ENCODE results near the gene RNU1-2.
"Not testable (repeated sequence)": the region's sequence is repeated elsewhere in the genome, so short reads cannot be mapped to it uniquely, and the experiment has no call there.

RNU1-2 gene

GRCh38 chr1:16895598-16896315 lies at the start of gene RNU1-2:
RNU1-2 (plus strand) TSS chr1:16895980.
- peak within 1 kb of the TSS; percentile 80 to 84 for H3K4me3 Mint-ChIP-seq
- not testable (repeated sequence) for H3K9me3 Mint-ChIP-seq, H3K27me3 Mint-ChIP-seq
- ATAC-seq: peak; percentile 100
- H3K4me1 Mint-ChIP-seq: peaks cover 37% of the 10 kb centered on the region
- H3K27ac Mint-ChIP-seq: peak within 1 kb of the TSS; percentile 100
- peak; percentile 85 to 86 for DNase-seq

GRCh38 chr1:16856201-16856600 lies 39.6 kb upstream of the RNU1-2 start:
- not testable (repeated sequence) for H3K27ac Mint-ChIP-seq, DNase-seq, H3K9me3 Mint-ChIP-seq, H3K27me3 Mint-ChIP-seq, H3K4me1 Mint-ChIP-seq, H3K4me3 Mint-ChIP-seq, ATAC-seq

- H3K27ac Mint-ChIP-seq, H3K4me3 Mint-ChIP-seq, H3K27me3 Mint-ChIP-seq, H3K4me1 Mint-ChIP-seq, DNase-seq, H3K9me3 Mint-ChIP-seq, ATAC-seq: not testable (repeated sequence)
Measured at GRCh38 chr1:16859167-16860041, 36.4 kb upstream of the RNU1-2 start.

- H3K4me1 Mint-ChIP-seq, H3K4me3 Mint-ChIP-seq, H3K27ac Mint-ChIP-seq, ATAC-seq, DNase-seq, H3K9me3 Mint-ChIP-seq, H3K27me3 Mint-ChIP-seq: not testable (repeated sequence)
Measured at GRCh38 chr1:16860048-16860447, 35.7 kb upstream of the RNU1-2 start.

- H3K9me3 Mint-ChIP-seq, H3K4me1 Mint-ChIP-seq, H3K27me3 Mint-ChIP-seq: not testable (repeated sequence)
- H3K27ac Mint-ChIP-seq: peak overlapping the region in 1 of 2 donors; percentile 74
- peak overlapping the region in 1 of 2 donors; percentile 36 for H3K4me3 Mint-ChIP-seq
- ATAC-seq: peak; percentile 66
- DNase-seq: peak in 1 of 2 donors; percentile 17
Measured at GRCh38 chr1:16861832-16862245, 33.9 kb upstream of the RNU1-2 start.

GRCh38 chr1:16862415-16862814 lies 33.4 kb upstream of the RNU1-2 start:
- H3K27me3 Mint-ChIP-seq, H3K9me3 Mint-ChIP-seq: not testable (repeated sequence)

GRCh38 chr1:16863024-16863423 lies 32.8 kb upstream of the RNU1-2 start:
- not testable (repeated sequence) for H3K27ac Mint-ChIP-seq, DNase-seq, H3K4me3 Mint-ChIP-seq, H3K27me3 Mint-ChIP-seq, H3K9me3 Mint-ChIP-seq, H3K4me1 Mint-ChIP-seq
- ATAC-seq: peak; percentile 93

More at GRCh38 chr1:16862415-16862814, 33.4 kb upstream of the RNU1-2 start:
- not testable (repeated sequence) for H3K4me3 Mint-ChIP-seq, ATAC-seq, H3K4me1 Mint-ChIP-seq, H3K27ac Mint-ChIP-seq, DNase-seq

GRCh38 chr1:16866926-16867707 lies 28.7 kb upstream of the RNU1-2 start:
- not testable (repeated sequence) for DNase-seq, H3K27ac Mint-ChIP-seq, ATAC-seq, H3K9me3 Mint-ChIP-seq, H3K4me3 Mint-ChIP-seq
- H3K4me1 Mint-ChIP-seq: peaks cover 14% of the 10 kb centered on the region
- peaks cover 25% of the 10 kb centered on the region for H3K27me3 Mint-ChIP-seq

GRCh38 chr1:16868787-16869186 lies 27.0 kb upstream of the RNU1-2 start:
- peaks cover 23% of the 10 kb centered on the region for H3K4me1 Mint-ChIP-seq
- not testable (repeated sequence) for H3K4me3 Mint-ChIP-seq

GRCh38 chr1:16869996-16870395 lies 25.8 kb upstream of the RNU1-2 start:
- Mint-ChIP-seq H3K4me1 (peaks cover 26% of the 10 kb centered on the region), H3K27me3 (peaks cover 46% of the 10 kb centered on the region)
- H3K9me3 Mint-ChIP-seq, H3K27ac Mint-ChIP-seq, DNase-seq, H3K4me3 Mint-ChIP-seq, ATAC-seq: not testable (repeated sequence)

More at GRCh38 chr1:16868787-16869186, 27.0 kb upstream of the RNU1-2 start:
- peaks cover 40% of the 10 kb centered on the region for H3K27me3 Mint-ChIP-seq
- DNase-seq, H3K27ac Mint-ChIP-seq, ATAC-seq, H3K9me3 Mint-ChIP-seq: not testable (repeated sequence)

GRCh38 chr1:16871171-16871570 lies 24.6 kb upstream of the RNU1-2 start:
- not testable (repeated sequence) for H3K9me3 Mint-ChIP-seq

GRCh38 chr1:16872152-16873075 lies 23.4 kb upstream of the RNU1-2 start:
- not testable (repeated sequence) for H3K9me3 Mint-ChIP-seq
- peak overlapping the region; percentile 74 to 86 for H3K4me3 Mint-ChIP-seq
- DNase-seq (peak; percentile 68 to 74), ATAC-seq (peak; percentile 90)
- peak overlapping the region; percentile 27 to 97 for H3K27ac Mint-ChIP-seq
- peaks cover 26% of the 10 kb centered on the region for H3K4me1 Mint-ChIP-seq
- peaks cover 70% of the 10 kb centered on the region for H3K27me3 Mint-ChIP-seq

More at GRCh38 chr1:16871171-16871570, 24.6 kb upstream of the RNU1-2 start:
- Mint-ChIP-seq H3K4me1 (peaks cover 26% of the 10 kb centered on the region), H3K27ac (peak overlapping the region in 1 of 2 donors; percentile 72), H3K27me3 (peaks cover 58% of the 10 kb centered on the region)
- DNase-seq, ATAC-seq, H3K4me3 Mint-ChIP-seq: not testable (repeated sequence)

GRCh38 chr1:16873076-16873879 lies 22.5 kb upstream of the RNU1-2 start:
- DNase-seq (peak in 1 of 2 donors; percentile 27), ATAC-seq (peak; percentile 28)
- Mint-ChIP-seq H3K27ac (peak overlapping the region in 1 of 2 donors; percentile 97), H3K27me3 (peaks cover 71% of the 10 kb centered on the region), H3K4me3 (peak overlapping the region; percentile 74 to 86), H3K4me1 (peaks cover 26% of the 10 kb centered on the region)
- H3K9me3 Mint-ChIP-seq: not testable (repeated sequence)
